KMS-11 (cell line): ENCODE results near the gene RPN2.

ENCODE experiments used
- H2AFZ ChIP-seq: fragments of 200-600 bp; sonication (generic); 2 replicates; pipeline ENCODE4 v1.6.1; 2016; ENCODE audit warnings: antibody characterized with exemption, mixed run types, low read depth
- H3K27ac ChIP-seq: fragments of 200-600 bp; sonication (generic); 2 replicates; pipeline ENCODE4 v1.6.1; 2016; ENCODE audit warnings: mild to moderate bottlenecking, mixed run types
- H3K27me3 ChIP-seq: fragments of 200-600 bp; sonication (generic); 2 replicates; pipeline ENCODE4 v1.6.1; 2017; ENCODE audit warnings: mild to moderate bottlenecking, low read depth, mixed run types, moderate library complexity; ENCODE audit not compliant: insufficient read depth
- H3K36me3 ChIP-seq: fragments of 200-600 bp; sonication (generic); 2 replicates; pipeline ENCODE4 v1.6.1; 2017; ENCODE audit warnings: mild to moderate bottlenecking, mixed run types; ENCODE audit not compliant: insufficient read depth
- H3K4me1 ChIP-seq: fragments of 200-600 bp; sonication (generic); 2 replicates; pipeline ENCODE4 v1.6.1; 2016; ENCODE audit warnings: mild to moderate bottlenecking, low read depth, mixed run types; ENCODE audit not compliant: poor library complexity, severe bottlenecking
- H3K4me2 ChIP-seq: fragments of 200-600 bp; sonication (generic); 2 replicates; pipeline ENCODE4 v1.7.0; 2016; ENCODE audit warnings: mild to moderate bottlenecking, mixed run types
- H3K4me3 ChIP-seq: fragments of 200-600 bp; sonication (generic); IDR thresholded peaks from 2 replicates; pipeline ENCODE4 v1.6.1; 2017; ENCODE audit warnings: low read depth, low read length, mixed read lengths; ENCODE audit not compliant: insufficient read depth
- H3K79me2 ChIP-seq: fragments of 200-600 bp; sonication (generic); 2 replicates; pipeline ENCODE4 v1.6.1; 2016; ENCODE audit warnings: low read depth, mixed run types; ENCODE audit not compliant: insufficient read depth
- H3K9ac ChIP-seq: fragments of 200-600 bp; sonication (generic); 2 replicates; pipeline ENCODE4 v1.6.1; 2016; ENCODE audit warnings: mild to moderate bottlenecking, mixed run types
- H4K20me1 ChIP-seq: fragments of 200-600 bp; sonication (generic); 2 replicates; pipeline ENCODE4 v1.6.1; 2016; ENCODE audit warnings: mild to moderate bottlenecking, mixed run types; ENCODE audit not compliant: insufficient read depth
- TF ChIP-seq, protein P1 (sequence below): fragments of 200-600 bp; sonication (generic); conservative IDR thresholded peaks from 2 replicates; pipeline ENCODE4 v1.6.1; 2017; ENCODE audit warnings: low read depth, mild to moderate bottlenecking, antibody characterized with exemption, low read length, moderate library complexity, mixed read lengths

The RPN2 gene

GRCh38 chr20:37218976-37219375 lies 39.8 kb downstream of the RPN2 start:
- H3K9ac ChIP-seq, result no peak overlapping the region
- no peaks in the 10 kb centered on the region for H4K20me1 ChIP-seq
- no peak overlapping the region for H3K27ac ChIP-seq
- H3K36me3 ChIP-seq, result peaks cover 19% of the 10 kb centered on the region; the same call in 1 of the 2 replicates
- TF ChIP-seq, protein P1, sequence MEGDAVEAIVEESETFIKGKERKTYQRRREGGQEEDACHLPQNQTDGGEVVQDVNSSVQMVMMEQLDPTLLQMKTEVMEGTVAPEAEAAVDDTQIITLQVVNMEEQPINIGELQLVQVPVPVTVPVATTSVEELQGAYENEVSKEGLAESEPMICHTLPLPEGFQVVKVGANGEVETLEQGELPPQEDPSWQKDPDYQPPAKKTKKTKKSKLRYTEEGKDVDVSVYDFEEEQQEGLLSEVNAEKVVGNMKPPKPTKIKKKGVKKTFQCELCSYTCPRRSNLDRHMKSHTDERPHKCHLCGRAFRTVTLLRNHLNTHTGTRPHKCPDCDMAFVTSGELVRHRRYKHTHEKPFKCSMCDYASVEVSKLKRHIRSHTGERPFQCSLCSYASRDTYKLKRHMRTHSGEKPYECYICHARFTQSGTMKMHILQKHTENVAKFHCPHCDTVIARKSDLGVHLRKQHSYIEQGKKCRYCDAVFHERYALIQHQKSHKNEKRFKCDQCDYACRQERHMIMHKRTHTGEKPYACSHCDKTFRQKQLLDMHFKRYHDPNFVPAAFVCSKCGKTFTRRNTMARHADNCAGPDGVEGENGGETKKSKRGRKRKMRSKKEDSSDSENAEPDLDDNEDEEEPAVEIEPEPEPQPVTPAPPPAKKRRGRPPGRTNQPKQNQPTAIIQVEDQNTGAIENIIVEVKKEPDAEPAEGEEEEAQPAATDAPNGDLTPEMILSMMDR, result no peak
- no peaks in the 10 kb centered on the region; the same call in 1 of the 2 replicates for H3K79me2 ChIP-seq
- H3K4me2 ChIP-seq, result no peak overlapping the region
- no peak overlapping the region for H3K4me3 ChIP-seq
- H2AFZ ChIP-seq, result no peak overlapping the region
- H3K4me1 ChIP-seq, result peaks cover 19% of the 10 kb centered on the region
- no peaks in the 10 kb centered on the region for H3K27me3 ChIP-seq

DNA sequence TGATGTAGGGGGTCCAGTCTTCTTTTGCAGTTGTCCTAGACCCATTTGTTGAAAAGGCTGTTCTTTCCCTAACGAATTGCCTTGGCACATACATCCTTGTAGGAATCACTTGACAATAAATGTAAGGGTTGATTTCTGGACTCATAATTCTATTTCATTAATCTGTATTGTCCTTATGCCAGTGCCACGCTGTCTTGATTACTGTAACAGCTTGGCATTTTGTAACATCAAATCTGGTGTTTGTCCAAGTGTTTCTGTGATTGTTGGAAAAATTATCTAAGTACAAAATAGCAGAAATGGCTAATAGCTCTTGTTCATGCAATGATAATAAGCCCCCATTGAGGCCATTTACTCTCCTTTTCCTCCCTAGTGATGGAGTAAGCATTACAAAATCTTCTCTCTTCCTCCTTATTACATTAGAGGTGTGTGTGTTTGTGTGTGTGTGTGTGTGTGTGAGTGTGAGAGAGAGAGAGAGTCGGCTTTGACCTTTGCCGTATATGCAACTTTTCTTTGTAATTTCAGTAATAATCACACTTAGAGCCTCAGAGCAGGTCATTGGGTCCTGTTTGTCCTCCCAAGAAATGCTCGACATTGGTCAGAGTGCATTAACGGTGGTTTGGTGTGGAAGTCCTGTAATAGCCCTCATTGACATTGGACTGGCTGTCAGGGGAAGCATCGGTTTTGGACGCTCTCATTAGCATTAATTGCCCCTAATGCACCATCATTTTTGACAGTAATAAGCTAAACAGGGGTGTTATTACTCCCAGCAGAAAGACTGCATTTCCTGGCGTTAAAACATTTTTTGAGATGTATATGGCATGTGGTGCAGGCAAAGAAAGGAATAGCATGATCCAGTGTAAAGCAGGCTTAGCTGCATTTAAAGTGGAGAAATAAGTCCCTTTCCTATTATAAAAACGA lies 40.9 kb downstream of the RPN2 start:
- H4K20me1 ChIP-seq, result no peaks in the 10 kb centered on the region
- peaks cover 19% of the 10 kb centered on the region for H3K4me1 ChIP-seq
- no peaks in the 10 kb centered on the region; the same call in 1 of the 2 replicates for H3K79me2 ChIP-seq
- peaks cover 25% of the 10 kb centered on the region; the same call in 1 of the 2 replicates for H3K36me3 ChIP-seq
- no peak overlapping the region for H3K4me3 ChIP-seq
- no peak overlapping the region for H2AFZ ChIP-seq
- TF ChIP-seq, protein P1, result no peak
- H3K27me3 ChIP-seq, result no peaks in the 10 kb centered on the region
- H3K4me2 ChIP-seq, result no peak overlapping the region
- H3K9ac ChIP-seq, result no peak overlapping the region
- H3K27ac ChIP-seq, result no peak overlapping the region

GRCh38 chr20:37220731-37221130 lies 41.6 kb downstream of the RPN2 start:
- TF ChIP-seq, protein P1, result no peak
- Histone ChIP-seq H4K20me1 (no peaks in the 10 kb centered on the region), H3K4me1 (peaks cover 19% of the 10 kb centered on the region), H3K27me3 (no peaks in the 10 kb centered on the region), H3K9ac (no peak overlapping the region), H3K79me2 (no peaks in the 10 kb centered on the region; the same call in 1 of the 2 replicates), H2AFZ (no peak overlapping the region), H3K4me2 (no peak overlapping the region), H3K27ac (no peak overlapping the region), H3K4me3 (no peak overlapping the region), H3K36me3 (peaks cover 25% of the 10 kb centered on the region; the same call in 1 of the 2 replicates)

- no peak overlapping the region for H3K4me3 ChIP-seq
- no peaks in the 10 kb centered on the region for H3K27me3 ChIP-seq
- no peaks in the 10 kb centered on the region for H4K20me1 ChIP-seq
- TF ChIP-seq, protein P1, result no peak
- H3K27ac ChIP-seq, result no peak overlapping the region
- H3K9ac ChIP-seq, result no peak overlapping the region
- no peaks in the 10 kb centered on the region; the same call in 1 of the 2 replicates for H3K79me2 ChIP-seq
- no peak overlapping the region for H3K4me2 ChIP-seq
- H3K36me3 ChIP-seq, result peaks cover 25% of the 10 kb centered on the region; the same call in 1 of the 2 replicates
- H2AFZ ChIP-seq, result no peak overlapping the region
- H3K4me1 ChIP-seq, result peaks cover 19% of the 10 kb centered on the region
Measured at GRCh38 chr20:37222086-37222485, 43.0 kb downstream of the RPN2 start.
